ENCODE results near the gene TPTE. TPM values are rescaled to one million over a fixed set of nuclear protein-coding genes. Genes with fewer than 3 reads are reported as not detected.

TPTE gene
- total RNA-seq, result not detected in 2 replicates

DNA sequence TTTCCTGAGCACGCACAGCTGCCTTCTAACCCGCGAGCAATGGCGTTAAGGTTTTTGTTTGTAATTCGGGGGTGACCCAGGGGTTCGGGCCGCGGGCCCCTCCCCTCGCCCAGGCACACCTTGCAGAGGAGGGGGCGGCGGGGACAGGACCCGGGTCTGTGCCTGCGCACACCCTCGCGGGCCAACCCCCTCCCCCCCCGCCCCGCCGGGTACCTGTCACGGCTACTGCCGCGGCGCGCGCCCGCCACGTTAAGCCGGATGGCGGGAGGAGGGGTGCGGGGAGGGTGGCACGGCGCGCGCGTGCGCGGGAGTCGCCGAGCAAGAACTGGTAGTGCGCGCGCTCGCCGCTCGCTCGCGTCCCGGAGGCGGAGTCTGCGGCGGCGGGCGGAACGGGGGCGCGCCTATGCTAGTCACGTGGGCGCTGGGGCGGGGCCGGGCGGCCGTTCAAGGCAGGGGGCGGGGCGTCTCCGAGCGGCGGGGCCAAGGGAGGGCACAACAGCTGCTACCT, at the start of gene TPTE:
Gene TPTE, plus strand, starts transcription at position 493 of the 508 bp plus-strand sequence. CDS start 17,141 bp downstream, outside the sequence.

Data from airway epithelial cell (primary cell).